Esophagus squamous epithelium (tissue), 4 donors: Measurements from ENCODE around the gene TAX1BP3.

ENCODE experiments used
- CTCF ChIP-seq, 6 experiments: fragments of 450-650 bp in 4 of 6; fragments of 200-600 bp in 2 of 6; sonication (generic) in 2 of 6; IDR thresholded peaks; one replicate each; pipeline ENCODE4 v1.5.1; 2016 to 2019; ENCODE audit warnings: antibody characterized with exemption in 6 of 6, mild to moderate bottlenecking in 4 of 6, moderate library complexity in 4 of 6
- POLR2A ChIP-seq, 4 donors: fragments of 450-650 bp; IDR thresholded peaks; one replicate each; pipeline ENCODE4 v1.6.1; 2017; ENCODE audit warnings: antibody characterized with exemption in 4 of 4, mild to moderate bottlenecking in 4 of 4, moderate library complexity in 3 of 4

DNA sequence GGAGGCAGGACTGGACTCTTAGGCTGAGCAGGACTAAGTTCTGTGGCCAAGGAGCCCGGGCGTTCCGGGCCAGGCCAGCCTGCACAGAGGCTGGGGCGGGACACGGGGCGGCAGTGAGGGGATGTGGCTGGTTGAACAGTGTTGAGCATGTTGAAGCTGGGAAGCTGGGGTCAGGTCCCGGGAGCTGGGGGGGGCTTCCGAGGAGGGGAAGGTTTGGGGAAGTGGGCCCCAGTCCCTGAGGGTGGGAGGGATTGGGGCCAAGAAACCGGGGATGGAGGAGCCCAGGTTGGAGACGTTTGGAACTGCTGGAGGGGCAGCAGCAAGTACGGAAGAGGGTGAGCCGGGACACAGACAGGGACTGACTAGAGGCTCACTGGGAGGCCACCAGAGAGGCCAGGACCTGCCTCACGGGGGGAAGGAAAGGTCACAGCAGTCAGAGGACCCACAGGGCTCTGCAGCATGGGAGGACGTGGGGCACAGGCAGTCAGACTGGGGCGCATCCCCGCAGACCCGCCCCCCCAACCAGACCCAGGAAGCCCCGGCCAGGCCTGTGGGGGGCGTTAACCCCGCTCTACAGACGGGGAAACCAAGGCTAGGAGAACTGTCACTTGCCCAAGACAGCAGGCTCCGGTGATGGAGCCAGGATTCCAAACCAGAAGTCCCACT, 9.5 kb downstream of the TAX1BP3 start:
- TF ChIP-seq CTCF (IDR thresholded peaks at IDR 0.05) (no peak), POLR2A (IDR thresholded peaks at IDR 0.05) (no peak)
